WI38 (cell line): ENCODE measurements around the gene UHRF1.

ENCODE experiments used
- H3K4me3 ChIP-seq: 2 replicates; pipeline ENCODE4 v1.5.1; 2011; ENCODE audit warnings: low read depth, mild to moderate bottlenecking, control low read depth, low read length
- CTCF ChIP-seq: IDR thresholded peaks from 2 replicates; pipeline ENCODE4 v1.5.1; 2012; ENCODE audit warnings: low read depth, mild to moderate bottlenecking, control low read depth, low read length

UHRF1 gene

GRCh38 chr19:4966591-4966990 lies 57.3 kb downstream of the UHRF1 start:
- no peak for TF ChIP-seq CTCF
- H3K4me3 ChIP-seq, result no peak overlapping the region

GRCh38 chr19:4967738-4968461 lies 58.6 kb downstream of the UHRF1 start:
- TF ChIP-seq CTCF, result no peak
- H3K4me3 ChIP-seq, result peak overlapping the region; percentile 41

- no peak for TF ChIP-seq CTCF
- peak within 1 kb of the TSS; percentile 86 for H3K4me3 ChIP-seq
Measured at GRCh38 chr19:4968462-4969291, 59.4 kb downstream of the UHRF1 start, which contains the start of gene KDM4B. TSS of gene KDM4B (plus strand) at chr19:4969113. CDS start at chr19:5032891, 63,778 bp downstream.

GRCh38 chr19:4969292-4969771 lies 60.0 kb downstream of the UHRF1 start:
- TF ChIP-seq CTCF, result no peak

GRCh38 chr19:4969772-4970531 lies 60.7 kb downstream of the UHRF1 start:
- H3K4me3 ChIP-seq, result peak overlapping the region; percentile 86
- TF ChIP-seq CTCF, result no peak

More at GRCh38 chr19:4969292-4969771, 60.0 kb downstream of the UHRF1 start:
- H3K4me3 ChIP-seq, result peak overlapping the region; percentile 86

GRCh38 chr19:4970558-4971423 lies 61.5 kb downstream of the UHRF1 start:
- TF ChIP-seq CTCF, result no peak
- peak overlapping the region; percentile 86 for H3K4me3 ChIP-seq
